A172 (cell line): ENCODE measurements around the gene ABCC12. TPM values are rescaled to one million over a fixed set of nuclear protein-coding genes. Genes with fewer than 3 reads are reported as not detected.

Source experiments
- DNase-seq: peaks from one replicate; pipeline ENCODE4 v3.0.0-alpha.2; 2015; ENCODE audit warnings: low spot score
- total RNA-seq: library from RNA; depleted of rRNA; stranded (reverse); fragments of >200 nt; shearing (Covaris generic); gene quantifications from 2 replicates; pipeline ENCODE4 v1.2.3, GENCODE V29; 2014

The ABCC12 gene
- total RNA-seq, 1 experiment from 2014 or later: not detected

- no peak for DNase-seq
These were observed 23.1 kb downstream of the ABCC12 start for GRCh38 chr16:48132696-48133095.

- DNase-seq: no peak
These were observed 24.4 kb downstream of the ABCC12 start for GRCh38 chr16:48131201-48131935.

- no peak for DNase-seq
These were observed 25.9 kb downstream of the ABCC12 start for GRCh38 chr16:48129926-48130325.

GRCh38 chr16:48128769-48129168, 27.0 kb downstream of the ABCC12 start:
- no peak for DNase-seq

- DNase-seq: peak; percentile 100
These were observed 28.8 kb downstream of the ABCC12 start for GRCh38 chr16:48126801-48127644.

- DNase-seq: peak; percentile 36
These were observed 29.9 kb downstream of the ABCC12 start for GRCh38 chr16:48125888-48126287.

GRCh38 chr16:48124266-48124665, 31.5 kb downstream of the ABCC12 start:
- DNase-seq: no peak

- DNase-seq: peak; percentile 99
These were observed 32.5 kb downstream of the ABCC12 start for GRCh38 chr16:48123104-48123788.

- DNase-seq: no peak
These were observed 34.5 kb downstream of the ABCC12 start for GRCh38 chr16:48121276-48121675.

GRCh38 chr16:48118841-48119240, 37.0 kb downstream of the ABCC12 start:
- DNase-seq: no peak

- peak; percentile 46 for DNase-seq
These were observed 38.3 kb downstream of the ABCC12 start for GRCh38 chr16:48117217-48118105.

- DNase-seq: no peak
These were observed 40.5 kb downstream of the ABCC12 start for GRCh38 chr16:48115299-48115698.

GRCh38 chr16:48114410-48114809, 41.4 kb downstream of the ABCC12 start:
- DNase-seq: no peak

GRCh38 chr16:48113471-48113870, 42.3 kb downstream of the ABCC12 start:
- DNase-seq: no peak

GRCh38 chr16:48113001-48113400, 42.8 kb downstream of the ABCC12 start:
- DNase-seq: no peak

GRCh38 chr16:48112600-48112999, 43.2 kb downstream of the ABCC12 start:
- DNase-seq: no peak

- DNase-seq: no peak
These were observed 44.8 kb downstream of the ABCC12 start for GRCh38 chr16:48110982-48111381.

- DNase-seq: no peak
These were observed 45.8 kb downstream of the ABCC12 start for GRCh38 chr16:48110000-48110399.

GRCh38 chr16:48109475-48109874, 46.3 kb downstream of the ABCC12 start:
- DNase-seq: no peak

GRCh38 chr16:48106446-48106845, 49.3 kb downstream of the ABCC12 start:
- DNase-seq: no peak
